ENCODE measurements around the gene PAX8.

PAX8 gene

DNA sequence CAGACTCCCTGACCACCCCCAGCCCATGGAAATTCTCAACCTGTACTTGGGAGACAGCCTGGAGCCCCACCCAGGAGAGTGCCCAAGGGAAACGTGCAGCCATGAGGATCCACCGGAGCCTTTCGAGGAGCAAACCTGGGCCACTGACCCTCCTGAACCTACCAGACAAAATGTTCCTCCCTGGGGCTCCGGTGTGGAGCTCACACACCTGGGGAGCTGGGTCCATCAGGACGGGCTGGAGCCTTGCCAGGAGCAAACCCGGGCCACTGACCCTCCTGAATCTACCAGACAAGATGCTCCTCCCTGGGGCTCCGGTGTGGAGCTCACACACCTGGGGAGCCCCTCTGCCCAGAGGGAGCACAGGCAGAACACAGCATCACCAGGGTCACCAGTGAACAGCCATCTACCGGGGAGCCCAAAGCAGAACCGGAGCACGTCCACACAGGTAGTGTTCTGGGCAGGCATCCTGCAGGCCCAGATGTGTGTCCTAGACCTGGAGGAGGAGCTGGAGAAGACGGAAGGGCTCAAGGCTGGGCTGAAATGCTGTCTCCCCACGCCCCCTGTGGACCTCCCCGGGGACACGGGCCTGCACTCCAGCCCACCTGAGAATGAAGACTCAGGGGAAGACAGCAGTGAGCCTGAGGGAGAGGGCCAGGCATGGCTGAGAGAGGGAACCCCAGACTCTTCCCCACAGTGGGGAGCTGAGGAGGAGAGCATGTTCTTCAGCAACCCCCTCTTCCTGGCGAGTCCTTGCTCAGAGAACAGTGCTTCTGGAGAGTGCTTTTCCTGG is 96.1 kb downstream of the PAX8 start (continued):
- TF ChIP-seq OVOL3 (tag by site-specific recombination; IDR thresholded peaks at IDR 0.05) = no peak
- no peak for TF ChIP-seq ZNF311 (tag by site-specific recombination; IDR thresholded peaks at IDR 0.05; ENCODE audit: borderline replicate concordance)
- TF ChIP-seq, protein P1, sequence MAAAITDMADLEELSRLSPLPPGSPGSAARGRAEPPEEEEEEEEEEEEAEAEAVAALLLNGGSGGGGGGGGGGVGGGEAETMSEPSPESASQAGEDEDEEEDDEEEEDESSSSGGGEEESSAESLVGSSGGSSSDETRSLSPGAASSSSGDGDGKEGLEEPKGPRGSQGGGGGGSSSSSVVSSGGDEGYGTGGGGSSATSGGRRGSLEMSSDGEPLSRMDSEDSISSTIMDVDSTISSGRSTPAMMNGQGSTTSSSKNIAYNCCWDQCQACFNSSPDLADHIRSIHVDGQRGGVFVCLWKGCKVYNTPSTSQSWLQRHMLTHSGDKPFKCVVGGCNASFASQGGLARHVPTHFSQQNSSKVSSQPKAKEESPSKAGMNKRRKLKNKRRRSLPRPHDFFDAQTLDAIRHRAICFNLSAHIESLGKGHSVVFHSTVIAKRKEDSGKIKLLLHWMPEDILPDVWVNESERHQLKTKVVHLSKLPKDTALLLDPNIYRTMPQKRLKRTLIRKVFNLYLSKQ (tag by site-specific recombination; IDR thresholded peaks at IDR 0.05; ENCODE audit: borderline replicate concordance) = no peak
- no peak for TF ChIP-seq ZSCAN23 (tag by site-specific recombination; IDR thresholded peaks at IDR 0.05)
- TF ChIP-seq PRDM1 (tag by site-specific recombination; IDR thresholded peaks at IDR 0.05) = no peak
- no peak for TF ChIP-seq ZEB2 (tag by site-specific recombination; IDR thresholded peaks at IDR 0.05)

DNA sequence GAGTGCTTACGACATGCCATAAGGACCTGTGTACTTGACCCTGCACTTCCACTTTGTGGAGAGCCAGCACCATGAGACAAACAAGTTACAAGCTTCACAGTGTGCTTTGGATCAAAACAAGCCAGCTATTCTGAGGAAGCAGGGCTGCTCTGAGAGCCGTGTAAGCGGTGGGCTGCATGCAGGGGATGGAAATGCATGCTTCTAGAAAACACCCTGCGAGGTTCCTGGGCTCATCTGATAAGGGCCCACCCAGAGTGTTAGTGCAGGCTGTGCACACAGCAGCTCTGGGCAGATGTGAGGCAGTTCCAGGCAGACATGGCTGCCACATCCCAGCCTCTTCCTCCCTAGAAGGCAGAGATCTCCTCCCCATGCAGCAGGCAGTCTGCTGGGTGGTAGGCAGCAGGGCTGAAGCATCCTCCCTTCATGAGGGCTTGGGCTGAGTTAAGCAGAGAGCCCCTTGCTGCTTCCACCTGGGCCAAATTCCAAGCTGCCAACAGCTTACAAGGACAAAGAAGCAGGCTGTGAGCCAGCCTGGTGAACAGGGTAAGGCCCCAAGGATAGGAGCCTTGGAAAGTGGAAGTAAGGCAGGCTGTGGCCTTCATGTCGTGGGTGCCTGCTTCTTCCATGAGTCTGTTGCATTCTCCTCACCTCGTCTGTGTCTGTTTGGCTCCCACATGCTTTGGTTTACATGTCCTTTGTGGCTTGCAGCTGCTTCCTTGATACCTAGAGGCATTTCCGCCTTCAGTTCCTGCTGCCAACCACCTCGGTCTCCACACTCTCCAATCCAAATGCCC is 97.3 kb downstream of the PAX8 start:
- Histone ChIP-seq H3K36me3 (ENCODE audit: control insufficient read depth in 2 of 2, insufficient read depth in 1 of 2, low read length in 2 of 2) (no peaks in the 10 kb centered on the region), H3K4me1 (ENCODE audit: control insufficient read depth, insufficient read depth, low read length) (no peaks in the 10 kb centered on the region), H3K9me3 (ENCODE audit: control insufficient read depth, insufficient read depth, low read depth, low read length) (no peaks in the 10 kb centered on the region), H3K27ac (ENCODE audit: extremely low read depth, low read depth, low read length) (no peak overlapping the region), H3K4me3 (ENCODE audit: low read depth, low read length) (no peak overlapping the region)
- POLR2A ChIA-PET = no interaction called here
- CTCF ChIA-PET = interaction anchor here (0.6 to 2.3 kb wide), 3 partner anchors 18 to 205 kb away, joined by 3 to 7 read pairs (median 5); no protein-coding TSS in a partner anchor
- TF ChIP-seq ZIC2 (tag by site-specific recombination; IDR thresholded peaks at IDR 0.05) (peak; percentile 34; the same call in 1 of the 2 replicates), REPIN1 (tag by site-specific recombination; IDR thresholded peaks at IDR 0.05; ENCODE audit: low read depth) (no peak), ZNF677 (tag by site-specific recombination; IDR thresholded peaks at IDR 0.05) (no peak)
- TF ChIP-seq, protein P2, sequence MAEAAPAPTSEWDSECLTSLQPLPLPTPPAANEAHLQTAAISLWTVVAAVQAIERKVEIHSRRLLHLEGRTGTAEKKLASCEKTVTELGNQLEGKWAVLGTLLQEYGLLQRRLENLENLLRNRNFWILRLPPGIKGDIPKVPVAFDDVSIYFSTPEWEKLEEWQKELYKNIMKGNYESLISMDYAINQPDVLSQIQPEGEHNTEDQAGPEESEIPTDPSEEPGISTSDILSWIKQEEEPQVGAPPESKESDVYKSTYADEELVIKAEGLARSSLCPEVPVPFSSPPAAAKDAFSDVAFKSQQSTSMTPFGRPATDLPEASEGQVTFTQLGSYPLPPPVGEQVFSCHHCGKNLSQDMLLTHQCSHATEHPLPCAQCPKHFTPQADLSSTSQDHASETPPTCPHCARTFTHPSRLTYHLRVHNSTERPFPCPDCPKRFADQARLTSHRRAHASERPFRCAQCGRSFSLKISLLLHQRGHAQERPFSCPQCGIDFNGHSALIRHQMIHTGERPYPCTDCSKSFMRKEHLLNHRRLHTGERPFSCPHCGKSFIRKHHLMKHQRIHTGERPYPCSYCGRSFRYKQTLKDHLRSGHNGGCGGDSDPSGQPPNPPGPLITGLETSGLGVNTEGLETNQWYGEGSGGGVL (tag by site-specific recombination; IDR thresholded peaks at IDR 0.05) = no peak

DNA sequence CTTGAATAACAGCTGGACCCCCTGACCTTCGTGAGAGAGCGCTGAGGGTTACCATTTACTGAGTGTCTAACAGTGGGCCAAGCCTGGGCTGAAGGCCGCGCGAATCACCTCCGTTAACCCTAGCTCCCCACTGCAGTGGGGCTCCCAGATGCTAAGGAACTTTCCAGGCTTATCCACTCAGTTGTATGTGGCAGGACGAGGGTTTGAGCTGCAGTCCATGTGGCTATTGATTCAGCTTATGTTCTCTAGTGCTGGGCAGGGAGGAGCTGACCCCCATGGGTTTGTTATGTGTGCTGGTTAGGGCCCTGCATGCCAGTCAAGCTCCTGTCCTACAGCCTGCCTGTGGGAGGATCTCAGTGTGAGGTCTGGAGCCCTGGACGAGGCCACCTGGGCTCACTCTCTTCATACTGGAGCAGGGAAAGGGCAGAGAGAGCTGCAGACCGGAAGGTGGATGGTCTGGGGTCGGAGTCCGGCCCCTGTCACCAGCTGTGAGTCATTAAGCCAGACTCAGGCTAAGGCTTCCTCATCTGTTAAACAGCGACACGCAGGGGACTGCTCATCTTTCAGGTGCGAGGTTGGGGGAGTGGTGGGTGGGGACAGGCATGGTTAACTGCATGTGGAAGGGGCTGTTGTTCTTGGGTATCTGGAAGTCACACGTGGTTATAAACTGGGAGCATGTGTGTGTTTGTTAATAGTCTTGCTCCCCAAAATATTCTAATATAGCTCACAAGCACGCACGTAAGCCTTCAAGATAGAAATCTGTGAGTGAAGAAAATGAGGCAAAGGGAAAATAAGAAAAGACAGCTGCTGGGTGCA is 98.4 kb downstream of the PAX8 start:
- no peaks in the 10 kb centered on the region for H3K9me3 ChIP-seq (ENCODE audit: control insufficient read depth, insufficient read depth, low read depth, low read length)
- no peaks in the 10 kb centered on the region for H3K4me1 ChIP-seq (ENCODE audit: control insufficient read depth, insufficient read depth, low read length)
- TF ChIP-seq GLIS1 (tag by site-specific recombination; IDR thresholded peaks at IDR 0.05) = 0 out of 2 replicates have a peak, but pooled peaks have one; percentile 15
- TF ChIP-seq, protein P3, sequence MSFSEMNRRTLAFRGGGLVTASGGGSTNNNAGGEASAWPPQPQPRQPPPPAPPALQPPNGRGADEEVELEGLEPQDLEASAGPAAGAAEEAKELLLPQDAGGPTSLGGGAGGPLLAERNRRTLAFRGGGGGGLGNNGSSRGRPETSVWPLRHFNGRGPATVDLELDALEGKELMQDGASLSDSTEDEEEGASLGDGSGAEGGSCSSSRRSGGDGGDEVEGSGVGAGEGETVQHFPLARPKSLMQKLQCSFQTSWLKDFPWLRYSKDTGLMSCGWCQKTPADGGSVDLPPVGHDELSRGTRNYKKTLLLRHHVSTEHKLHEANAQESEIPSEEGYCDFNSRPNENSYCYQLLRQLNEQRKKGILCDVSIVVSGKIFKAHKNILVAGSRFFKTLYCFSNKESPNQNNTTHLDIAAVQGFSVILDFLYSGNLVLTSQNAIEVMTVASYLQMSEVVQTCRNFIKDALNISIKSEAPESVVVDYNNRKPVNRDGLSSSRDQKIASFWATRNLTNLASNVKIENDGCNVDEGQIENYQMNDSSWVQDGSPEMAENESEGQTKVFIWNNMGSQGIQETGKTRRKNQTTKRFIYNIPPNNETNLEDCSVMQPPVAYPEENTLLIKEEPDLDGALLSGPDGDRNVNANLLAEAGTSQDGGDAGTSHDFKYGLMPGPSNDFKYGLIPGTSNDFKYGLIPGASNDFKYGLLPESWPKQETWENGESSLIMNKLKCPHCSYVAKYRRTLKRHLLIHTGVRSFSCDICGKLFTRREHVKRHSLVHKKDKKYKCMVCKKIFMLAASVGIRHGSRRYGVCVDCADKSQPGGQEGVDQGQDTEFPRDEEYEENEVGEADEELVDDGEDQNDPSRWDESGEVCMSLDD (tag by site-specific recombination; IDR thresholded peaks at IDR 0.05) = no peak
- CTCF ChIA-PET = interaction anchor here (0.6 to 2.3 kb wide), 5 partner anchors 19 to 204 kb away, joined by 3 to 7 read pairs (median 3); no protein-coding TSS in a partner anchor
- H3K4me3 ChIP-seq (ENCODE audit: low read depth, low read length) = no peak overlapping the region
- POLR2A ChIA-PET = interaction anchor here (0.5 to 0.6 kb wide), 2 partner anchors 17 to 23 kb away, joined by 3 to 7 read pairs; no protein-coding TSS in a partner anchor
- no peak overlapping the region for H3K27ac ChIP-seq (ENCODE audit: extremely low read depth, low read depth, low read length)
- no peaks in the 10 kb centered on the region for H3K36me3 ChIP-seq (ENCODE audit: control insufficient read depth in 2 of 2, insufficient read depth in 1 of 2, low read length in 2 of 2)
